Measurements from ENCODE around the gene AQP7. TPM values are rescaled to one million over a fixed set of nuclear protein-coding genes. Genes with fewer than 3 reads are reported as not detected.
"Not testable (repeated sequence)": the region's sequence is repeated elsewhere in the genome, so short reads cannot be mapped to it uniquely, and the experiment has no call there.

The AQP7 gene
- total RNA-seq, 1 donor: not detected

DNA sequence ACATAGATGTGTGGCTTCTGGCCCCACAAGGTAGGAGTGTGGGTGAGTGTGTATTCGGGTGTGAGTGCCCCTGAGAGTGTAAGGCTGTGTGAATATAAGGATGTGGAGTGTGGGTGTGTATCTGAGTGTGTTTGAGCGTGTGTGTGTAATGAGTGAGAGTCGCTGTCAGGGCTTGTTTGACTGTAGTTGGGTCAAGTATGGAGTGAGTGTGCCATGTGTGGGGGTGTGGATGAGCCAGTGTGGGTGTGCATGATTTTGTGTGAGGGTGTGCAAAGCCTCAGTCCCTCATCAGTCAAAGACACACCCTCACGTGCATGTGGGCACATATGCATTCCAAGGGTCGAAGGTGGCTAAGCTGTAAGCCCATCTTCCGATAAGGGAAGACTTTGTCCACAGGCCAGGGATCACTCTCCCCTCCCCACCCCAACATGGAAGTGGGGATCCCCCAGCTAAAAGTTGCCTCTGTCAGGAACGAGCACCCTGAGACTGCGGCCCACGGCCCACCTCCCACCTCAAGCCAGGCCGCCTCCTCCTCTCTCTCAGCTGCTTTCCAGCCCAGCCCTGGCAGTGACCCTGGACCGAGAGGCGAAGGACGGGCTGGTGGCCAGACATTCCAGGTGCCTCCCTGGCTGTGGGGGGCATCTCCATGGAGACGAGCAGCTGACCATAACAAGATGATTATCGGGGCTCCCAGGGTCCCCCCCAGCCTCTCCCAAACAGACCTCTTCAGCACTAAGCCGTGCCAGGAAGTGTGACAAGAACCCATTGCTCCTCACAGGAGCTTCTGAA is 32.1 kb upstream of the AQP7 start:
- no peak for DNase-seq (ENCODE audit: low read depth in 2 of 3, low spot score in 2 of 3)

DNA sequence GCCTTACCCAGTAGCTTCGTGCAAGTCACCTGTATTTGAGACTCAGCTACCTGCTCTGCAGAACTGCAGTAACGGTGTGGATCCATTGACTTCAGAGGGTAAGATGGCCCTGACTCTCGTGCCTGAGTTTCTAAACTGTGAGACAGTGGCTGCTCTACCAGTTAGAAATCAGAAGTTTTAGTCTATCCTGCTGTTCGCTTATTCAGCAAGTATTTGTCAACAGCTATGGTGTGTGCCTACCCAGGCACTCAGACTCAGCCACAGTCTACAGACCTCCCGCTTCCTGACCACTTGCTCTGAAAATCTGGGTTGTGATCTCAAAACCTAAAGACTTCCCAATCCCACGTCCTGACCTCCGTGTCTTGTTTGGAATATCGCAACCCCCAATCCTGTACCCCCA is 31.5 kb upstream of the AQP7 start:
- no peak for DNase-seq (ENCODE audit: low read depth in 2 of 3, low spot score in 2 of 3)

DNA sequence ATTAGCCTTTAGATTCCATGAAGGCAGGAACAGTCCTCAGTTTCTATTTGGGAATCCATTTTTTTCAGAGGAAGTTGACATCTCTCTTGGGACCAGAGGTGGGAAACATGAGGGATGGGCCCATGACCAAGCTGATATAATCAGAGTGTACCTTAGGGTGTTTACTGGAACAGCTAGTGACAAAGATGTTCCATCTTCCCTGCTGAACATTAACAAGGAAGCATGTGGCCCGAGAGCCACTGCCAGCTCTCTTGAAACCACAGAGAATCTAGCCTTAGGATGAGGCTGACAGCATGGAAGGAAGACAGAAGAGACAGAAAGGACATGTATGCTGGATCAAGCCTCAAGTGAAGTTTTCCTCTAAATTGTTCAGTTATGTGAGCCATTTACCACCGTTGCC is 29.1 kb upstream of the AQP7 start:
- no peak for DNase-seq (ENCODE audit: low read depth in 2 of 3, low spot score in 2 of 3)

DNA sequence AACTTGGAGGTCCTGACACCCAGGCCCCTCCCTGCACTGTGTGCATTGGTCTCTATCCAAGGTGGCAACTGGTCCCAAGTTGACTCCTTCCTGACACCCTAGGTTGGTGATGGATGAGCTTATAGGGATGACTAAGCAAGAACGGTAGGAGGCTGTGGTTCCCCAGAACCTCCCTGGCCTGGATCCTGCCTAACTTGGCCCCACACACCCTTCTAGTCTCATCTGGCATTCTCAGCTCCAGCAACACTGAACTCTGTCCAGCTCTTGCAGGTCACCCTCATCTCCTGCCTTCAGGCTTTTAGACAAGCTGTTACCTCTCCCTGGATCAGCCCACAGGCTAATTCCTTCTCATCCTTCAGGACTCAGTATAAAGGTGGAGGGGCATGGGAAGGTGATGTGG is 28.6 kb upstream of the AQP7 start:
- no peak for DNase-seq (ENCODE audit: low read depth in 2 of 3, low spot score in 2 of 3)

DNA sequence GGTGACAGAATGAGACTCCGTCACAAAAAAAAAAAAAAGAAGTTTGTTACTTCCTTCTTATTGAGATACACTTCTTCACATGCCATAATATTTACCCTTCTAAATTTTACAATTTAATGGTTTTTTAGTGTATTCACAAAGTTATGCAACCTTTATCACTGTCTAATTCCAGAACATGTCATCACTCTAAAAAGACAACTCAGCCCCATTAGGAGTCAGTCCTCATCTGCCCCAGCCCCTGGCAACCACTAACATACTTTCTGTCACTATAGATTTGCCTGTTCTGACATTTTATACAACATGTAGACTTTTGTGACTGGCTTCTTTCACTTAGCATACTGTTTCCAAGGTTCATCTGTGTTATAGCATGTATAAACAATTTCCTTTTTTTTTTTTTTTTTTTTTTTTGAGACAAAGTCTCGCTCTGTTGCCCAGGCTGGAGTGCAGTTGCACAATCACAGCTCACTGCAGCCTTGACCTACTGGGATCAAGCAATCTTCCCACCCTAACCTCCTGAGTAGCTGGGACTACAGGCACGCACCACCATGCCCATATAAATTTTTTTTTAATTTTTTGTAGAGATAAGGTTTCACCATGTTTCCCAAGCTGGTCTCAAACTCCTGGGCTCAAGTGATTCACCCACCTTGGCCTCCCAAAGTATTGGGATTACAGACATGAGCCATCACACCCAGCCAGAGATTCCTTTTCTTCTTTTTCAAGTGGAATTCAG is 27.1 kb upstream of the AQP7 start:
- DNase-seq (ENCODE audit: low read depth in 2 of 3, low spot score in 2 of 3): no peak

DNA sequence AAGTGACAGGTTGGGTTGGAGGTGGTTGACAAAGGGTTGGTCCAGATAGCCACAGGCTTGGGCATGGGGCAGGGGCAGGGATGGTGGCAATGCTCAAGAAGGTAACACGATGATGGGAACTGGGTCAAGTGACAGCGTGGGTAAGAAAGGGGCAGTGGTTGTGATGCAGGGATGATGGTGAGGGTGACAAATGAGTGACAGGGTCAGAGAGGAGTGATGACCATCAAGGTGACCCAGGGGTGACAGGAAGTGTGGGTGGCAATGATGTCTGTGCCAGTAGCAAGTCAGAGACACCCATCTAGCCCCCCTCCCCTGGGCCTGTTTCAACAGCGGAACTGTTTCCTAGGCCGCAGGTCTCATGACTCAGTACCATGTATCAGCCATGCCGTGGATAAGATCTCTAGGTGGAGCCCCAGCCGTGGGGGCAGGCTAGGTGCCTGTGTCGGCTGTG is 24.5 kb upstream of the AQP7 start:
- no peak for DNase-seq (ENCODE audit: low read depth in 2 of 3, low spot score in 2 of 3)

DNA sequence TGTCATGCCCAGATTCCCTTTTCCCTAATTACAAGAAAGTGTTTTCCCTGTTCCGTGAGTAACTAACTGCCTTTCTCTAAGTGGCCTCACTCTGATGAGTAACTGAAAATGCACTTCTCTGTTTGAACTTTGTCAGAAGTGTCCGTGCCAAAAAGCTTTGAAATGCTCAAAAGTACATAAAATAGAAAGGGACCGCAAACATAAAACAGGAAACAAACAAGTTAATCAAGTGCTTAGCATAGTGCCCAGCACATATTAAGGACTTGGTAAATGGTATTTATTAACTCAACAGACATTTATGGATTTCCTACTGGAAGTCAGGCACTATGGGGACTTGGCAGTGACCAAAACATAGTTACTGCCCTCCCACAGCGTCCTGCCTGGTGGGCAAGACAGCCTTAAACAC is 22.8 kb upstream of the AQP7 start:
- no peak for DNase-seq (ENCODE audit: low read depth in 2 of 3, low spot score in 2 of 3)

DNA sequence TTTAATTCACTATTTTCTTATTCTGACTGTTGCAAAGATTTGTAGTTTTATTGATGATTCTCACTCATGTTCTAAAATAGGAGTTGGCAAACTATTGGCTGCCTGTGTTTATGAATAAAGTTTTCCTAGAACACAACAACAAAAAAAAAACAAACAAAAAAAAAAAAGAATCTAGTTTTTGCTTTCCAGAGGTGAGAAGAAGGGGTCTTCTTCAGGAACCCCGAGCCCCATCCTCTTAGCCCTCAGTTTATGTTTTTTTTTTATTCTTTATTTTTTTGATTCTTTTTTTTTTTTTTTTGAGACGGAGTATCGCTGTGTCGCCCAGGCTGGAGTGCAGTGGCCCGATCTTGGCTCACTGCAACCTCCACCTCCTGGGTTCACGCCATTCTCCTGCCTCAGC is 22.1 kb upstream of the AQP7 start:
- not testable (repeated sequence) for DNase-seq (ENCODE audit: low read depth in 2 of 3, low spot score in 2 of 3)

DNA sequence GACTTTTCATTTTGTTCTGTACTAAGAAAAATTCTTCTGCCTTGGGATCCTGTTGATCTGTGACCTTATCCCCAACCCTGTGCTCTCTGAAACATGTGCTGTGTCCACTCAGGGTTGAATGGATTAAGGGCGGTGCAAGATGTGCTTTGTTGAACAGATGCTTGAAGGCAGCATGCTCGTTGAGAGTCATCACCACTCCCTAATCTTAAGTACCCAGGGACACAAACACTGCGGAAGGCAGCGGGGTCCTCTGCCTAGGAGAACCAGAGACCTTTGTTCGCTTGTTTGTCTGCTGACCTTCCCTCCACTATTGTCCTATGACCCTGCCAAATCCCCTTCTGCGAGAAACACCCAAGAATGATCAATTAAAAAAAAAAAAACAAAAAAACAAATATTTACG is 21.7 kb upstream of the AQP7 start:
- DNase-seq (ENCODE audit: low read depth in 2 of 3, low spot score in 2 of 3): not testable (repeated sequence)

DNA sequence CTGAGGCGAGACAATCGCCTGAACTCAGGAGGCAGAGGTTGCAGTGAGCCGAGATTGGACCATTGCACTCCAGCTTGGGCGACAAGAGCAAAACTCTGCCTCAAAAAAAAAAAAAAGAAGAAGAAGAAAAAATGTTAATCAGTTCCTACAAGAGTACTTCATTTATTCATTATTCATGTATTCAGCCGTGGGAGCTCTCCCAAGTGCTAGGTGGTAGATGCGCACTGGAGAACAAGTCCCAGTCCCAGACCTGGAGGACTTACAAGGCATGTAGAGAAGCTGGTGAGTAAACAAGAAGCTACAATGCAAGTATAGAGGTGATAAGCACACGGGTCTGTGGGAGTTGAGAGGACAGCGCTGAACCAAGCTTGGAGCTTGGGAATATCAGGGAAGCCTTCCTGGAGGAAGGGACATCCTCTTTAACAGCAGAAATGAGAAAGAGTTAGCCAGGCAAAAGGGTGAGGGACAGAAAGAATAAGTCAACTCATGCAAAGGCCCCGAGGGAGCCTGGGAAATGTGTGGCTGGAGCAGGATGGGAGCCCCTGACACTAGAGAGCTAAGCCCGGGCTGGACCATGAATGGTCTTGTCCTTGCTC is 17.4 kb upstream of the AQP7 start:
- DNase-seq (ENCODE audit: low read depth in 2 of 3, low spot score in 2 of 3): no peak

DNA sequence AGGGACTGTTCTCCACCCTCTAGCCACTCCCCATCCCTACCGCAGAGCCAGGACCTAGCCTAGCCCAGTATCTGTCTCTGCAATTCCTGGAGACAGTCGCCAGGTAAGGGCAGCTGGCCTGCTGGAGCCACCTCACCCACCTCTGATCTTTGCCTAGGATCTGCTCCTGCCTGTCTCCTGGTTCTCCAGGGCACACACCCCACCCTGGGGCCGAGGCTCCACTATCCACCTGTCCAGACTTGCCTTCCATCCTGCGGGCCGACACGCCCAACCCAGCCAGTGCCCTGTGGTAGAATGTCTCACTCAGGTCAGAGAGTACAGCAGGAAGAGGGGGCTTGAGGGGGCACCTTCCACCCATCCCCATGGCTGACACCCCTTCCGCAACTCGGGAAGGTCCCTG is 15.7 kb upstream of the AQP7 start:
- DNase-seq (ENCODE audit: low read depth in 2 of 3, low spot score in 2 of 3): no peak

DNA sequence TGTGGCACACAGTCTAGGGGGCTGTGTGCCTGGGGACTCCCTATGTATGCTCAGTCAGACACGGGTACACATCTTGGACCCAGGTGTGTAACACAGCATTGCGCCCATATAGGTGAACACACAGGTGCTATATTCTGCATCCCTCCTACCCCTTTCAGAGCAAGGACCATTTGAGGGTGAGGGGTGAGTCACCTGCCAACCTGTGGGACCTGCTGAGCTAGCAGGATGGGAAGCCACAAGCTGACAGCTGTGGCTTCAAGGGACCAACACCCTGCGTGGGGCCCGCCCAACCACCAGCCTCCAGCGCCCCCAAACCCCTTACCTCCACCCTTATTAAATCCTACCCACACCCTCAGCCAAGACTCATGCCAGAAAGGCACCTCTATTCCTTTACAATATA is 14.6 kb upstream of the AQP7 start:
- no peak for DNase-seq (ENCODE audit: low read depth in 2 of 3, low spot score in 2 of 3)

DNA sequence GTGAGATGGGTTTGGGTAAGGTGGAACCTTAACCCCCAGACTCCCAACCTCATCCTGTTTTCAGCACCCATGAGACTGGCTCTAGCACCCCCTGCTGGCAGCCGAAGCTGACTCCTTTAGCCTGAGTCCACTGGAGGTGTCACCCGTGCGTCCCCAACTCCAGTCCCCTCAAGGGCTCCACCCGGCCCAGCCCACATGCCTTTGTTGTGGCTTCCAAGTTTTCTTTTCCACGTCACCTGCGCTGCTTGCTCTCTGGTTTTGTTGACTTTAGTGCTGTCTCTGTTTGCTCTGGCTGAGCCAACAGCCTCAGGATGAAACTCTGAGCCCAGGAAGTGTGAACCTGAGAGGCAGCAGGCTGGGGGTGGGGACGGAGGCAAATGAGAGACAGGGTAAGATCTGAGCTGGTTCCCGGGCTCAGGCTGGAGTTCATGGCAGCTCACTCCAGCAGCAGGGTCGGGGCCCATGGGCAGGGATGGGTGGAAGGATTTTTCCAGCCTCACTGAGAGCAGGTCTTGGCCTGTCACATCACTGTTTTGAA is 13.2 kb upstream of the AQP7 start:
- DNase-seq (ENCODE audit: low read depth in 2 of 3, low spot score in 2 of 3): peak; percentile 50 to 86 (median 75)

DNA sequence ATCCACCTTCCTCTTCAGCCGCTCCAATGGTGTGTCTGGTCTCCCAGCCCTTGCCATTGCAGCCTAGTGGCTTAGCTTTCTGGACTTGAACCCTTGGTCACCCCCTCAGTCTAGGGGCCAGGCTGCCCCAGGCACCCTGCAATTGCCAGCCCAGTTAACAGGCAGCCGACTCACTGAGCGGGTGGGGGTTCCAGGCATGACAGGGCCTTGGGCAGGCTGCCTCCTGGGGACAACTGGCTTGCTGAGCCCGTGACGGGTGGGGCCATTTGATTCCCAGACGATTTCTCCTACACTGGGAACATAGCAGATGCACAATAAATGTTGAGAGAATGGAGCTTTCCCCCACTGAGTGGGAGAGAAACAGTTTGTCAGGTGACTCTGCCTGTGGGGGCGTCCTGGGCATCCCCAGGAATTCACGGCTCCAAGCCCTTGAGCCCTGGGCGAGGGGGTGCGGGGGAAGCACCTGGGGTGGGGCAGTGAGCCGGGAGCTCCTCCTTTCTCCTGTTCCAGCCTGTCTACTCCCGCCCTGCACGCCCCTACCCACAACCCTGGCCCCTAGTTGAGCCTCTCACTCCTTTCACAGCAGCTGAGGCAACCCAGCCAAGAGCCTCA is 12.6 kb upstream of the AQP7 start:
- DNase-seq (ENCODE audit: low read depth in 2 of 3, low spot score in 2 of 3): no peak

DNA sequence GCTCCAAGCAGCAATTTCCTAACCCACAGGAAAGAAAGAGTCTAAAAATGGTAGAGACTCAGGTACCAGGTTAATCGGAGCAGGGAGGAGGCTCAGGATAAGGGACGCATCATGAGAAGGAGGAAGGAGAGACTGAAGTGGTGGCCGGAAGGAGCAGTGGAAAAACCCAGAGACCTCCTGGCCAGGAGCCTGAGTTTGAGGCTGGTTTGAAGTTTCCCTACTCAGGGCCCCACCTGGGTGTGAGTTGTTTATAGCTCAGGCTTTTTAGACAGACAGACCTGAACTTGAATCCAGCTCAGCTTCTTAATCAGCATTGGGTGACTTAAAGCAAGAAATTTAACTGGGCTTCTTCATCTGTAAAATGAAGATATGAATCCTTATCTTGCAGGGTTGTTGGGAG is 11.9 kb upstream of the AQP7 start:
- no peak for DNase-seq (ENCODE audit: low read depth in 2 of 3, low spot score in 2 of 3)

DNA sequence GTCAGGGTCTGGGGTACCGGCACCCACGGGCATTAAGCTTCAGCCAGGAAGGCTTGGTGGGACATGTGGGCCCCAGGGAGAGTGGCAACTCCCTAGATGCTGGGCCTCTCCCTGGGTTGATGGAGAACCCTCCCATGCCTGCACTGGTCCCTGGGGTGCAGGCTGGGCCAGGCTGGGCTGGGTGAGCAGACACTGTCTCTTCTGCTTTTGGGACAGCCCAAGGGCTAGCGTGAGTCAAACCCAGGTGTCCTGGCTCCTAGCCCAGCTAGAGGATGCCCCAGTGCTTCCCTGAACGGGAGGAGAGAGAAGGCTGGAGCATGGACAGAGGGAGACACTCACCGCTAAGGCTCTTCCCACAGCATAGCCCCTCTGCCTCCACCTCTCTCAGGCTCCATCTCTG is 5.7 kb upstream of the AQP7 start:
- DNase-seq (ENCODE audit: low read depth in 2 of 3, low spot score in 2 of 3): no peak

DNA sequence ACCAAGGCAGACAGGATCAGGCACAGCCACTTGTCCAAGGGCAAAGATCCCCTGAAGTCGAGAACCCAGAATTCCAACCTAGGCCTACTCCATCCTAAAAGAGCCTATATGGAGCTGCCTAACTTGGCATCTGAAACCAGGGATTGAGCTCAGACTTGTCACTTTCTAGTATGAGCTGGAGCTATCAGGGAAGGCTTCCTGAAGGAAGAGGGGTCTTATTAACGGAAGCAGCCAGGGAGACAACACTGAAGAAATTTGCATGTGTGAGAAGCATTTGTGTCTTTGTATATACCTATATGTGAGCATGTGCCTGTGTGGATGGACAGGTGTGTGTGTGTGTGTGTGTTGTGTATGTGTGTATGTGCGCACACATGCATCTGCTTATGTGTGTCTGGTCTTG is 4.7 kb upstream of the AQP7 start:
- DNase-seq (ENCODE audit: low read depth in 2 of 3, low spot score in 2 of 3): no peak

DNA sequence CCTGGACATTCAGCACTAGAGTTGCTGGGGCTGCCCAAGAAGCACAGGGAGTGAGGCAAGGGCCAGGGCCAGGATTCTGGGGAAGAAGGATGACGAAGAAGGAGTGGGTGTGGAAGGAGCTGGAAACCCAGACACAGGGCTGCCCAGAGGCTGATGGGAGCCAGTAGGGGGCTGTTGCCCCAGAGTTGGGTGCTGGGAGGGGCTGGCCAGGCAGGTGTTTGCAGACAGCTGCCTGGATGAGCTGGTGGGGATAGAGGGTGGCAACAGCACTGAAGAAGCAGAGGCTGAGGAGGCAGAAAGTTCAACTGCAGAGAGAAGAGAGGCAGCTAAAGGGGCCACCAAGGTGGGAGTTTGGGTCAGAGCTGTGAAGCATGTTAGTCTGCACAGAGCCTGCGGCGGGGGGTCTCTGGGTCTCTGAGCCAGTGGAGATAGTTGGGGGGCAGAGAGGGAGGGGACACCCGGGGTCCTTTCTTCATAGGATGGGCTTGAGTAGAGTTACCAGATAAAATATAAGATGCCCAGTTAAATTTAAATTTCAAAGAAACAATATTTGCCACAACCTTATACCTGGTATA is 2.5 kb upstream of the AQP7 start:
- no peak for DNase-seq (ENCODE audit: low read depth in 2 of 3, low spot score in 2 of 3)

DNA sequence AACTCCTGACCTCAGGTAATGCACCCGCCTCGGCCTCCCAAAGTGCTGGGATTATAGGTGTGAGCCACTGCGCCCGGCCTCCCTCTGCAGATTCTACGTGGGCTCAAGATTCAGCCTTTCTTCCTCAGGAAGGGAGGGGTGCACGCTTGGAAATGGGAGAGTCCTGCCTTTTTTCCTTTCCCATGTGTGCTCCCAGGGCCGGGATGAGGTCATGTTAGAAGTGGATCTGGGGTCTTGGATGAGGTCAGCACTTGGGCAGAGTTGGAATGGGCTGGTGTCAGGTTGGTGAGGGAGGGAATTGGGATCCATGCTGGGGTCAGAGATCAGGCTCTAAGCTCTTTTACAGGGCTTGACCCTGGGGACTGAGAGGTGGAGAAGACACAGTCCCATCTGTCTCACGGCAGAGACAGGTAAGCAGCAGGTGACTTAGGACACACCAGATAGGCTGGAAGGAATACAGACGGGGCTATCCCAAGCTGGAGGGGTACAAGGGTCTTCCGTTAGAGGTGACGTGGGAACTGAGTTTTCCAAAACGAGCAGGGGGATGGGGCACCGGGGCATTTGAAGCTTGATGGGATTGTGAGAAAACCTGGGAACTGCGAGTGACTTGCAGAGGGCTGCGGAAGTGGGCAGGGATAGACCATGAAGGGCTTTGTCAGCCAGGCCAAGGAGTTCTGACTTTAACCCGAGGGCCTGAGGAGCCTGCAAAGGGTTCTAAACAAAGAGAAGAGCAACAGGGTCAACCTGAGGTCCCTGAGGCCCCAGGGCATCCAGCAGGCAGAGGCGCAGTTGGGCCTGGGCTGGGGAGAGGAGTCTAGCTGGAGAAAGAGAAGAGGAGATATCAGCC is 1.8 kb upstream of the AQP7 start:
- no peak for DNase-seq (ENCODE audit: low read depth in 2 of 3, low spot score in 2 of 3)

DNA sequence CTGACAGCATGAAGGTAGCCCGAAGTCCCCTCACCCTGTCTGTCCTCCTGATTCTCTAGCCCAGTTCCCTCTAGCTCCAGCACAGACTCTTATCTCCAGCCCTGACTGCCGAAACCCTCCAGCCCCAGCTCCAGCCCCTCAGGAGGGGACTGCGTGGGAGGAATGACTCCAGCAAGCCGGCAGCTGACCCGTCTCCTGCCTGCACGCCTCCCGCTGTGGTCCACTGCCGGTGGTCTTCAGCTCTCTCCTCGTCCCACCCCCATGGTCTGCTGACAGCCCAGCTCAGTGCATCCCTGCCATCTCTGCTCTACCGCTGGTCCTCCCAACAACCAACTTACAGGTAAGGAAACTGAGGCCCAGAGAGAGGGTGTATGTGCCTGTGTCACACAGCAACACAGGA is 559 bp downstream of the AQP7 start:
- DNase-seq (ENCODE audit: low read depth in 2 of 3, low spot score in 2 of 3): not testable (repeated sequence)
